Activated CD4-positive, alpha-beta T cell treated with anti-CD3 and anti-CD28 coated beads for 1 hour (primary cell): ENCODE measurements around the gene DIRAS3.
"Not testable (repeated sequence)": the region's sequence is repeated elsewhere in the genome, so short reads cannot be mapped to it uniquely, and the experiment has no call there.

Experiments used
- DNase-seq: peaks from one replicate; pipeline ENCODE4 v3.0.0-alpha.2; 2020

DIRAS3 gene

GRCh38 chr1:68016381-68016780 lies 34.0 kb downstream of the DIRAS3 start:
- DNase-seq, result no peak

- no peak for DNase-seq
Observed at GRCh38 chr1:68015971-68016370, 34.5 kb downstream of the DIRAS3 start.

GRCh38 chr1:68015369-68015768 lies 35.1 kb downstream of the DIRAS3 start:
- DNase-seq, result no peak

GRCh38 chr1:68013351-68013750 lies 37.1 kb downstream of the DIRAS3 start:
- no peak for DNase-seq

GRCh38 chr1:68011657-68012375 lies 38.6 kb downstream of the DIRAS3 start:
- no peak for DNase-seq

GRCh38 chr1:68010543-68010942 lies 39.9 kb downstream of the DIRAS3 start:
- DNase-seq, result no peak

GRCh38 chr1:68010090-68010489 lies 40.3 kb downstream of the DIRAS3 start:
- DNase-seq, result no peak

- DNase-seq, result not testable (repeated sequence)
Observed at GRCh38 chr1:68003626-68004025, 46.8 kb downstream of the DIRAS3 start.

GRCh38 chr1:68000191-68000590 lies 50.2 kb downstream of the DIRAS3 start:
- DNase-seq, result no peak

- DNase-seq, result no peak
Observed at GRCh38 chr1:67997746-67998145, 52.7 kb downstream of the DIRAS3 start.
